GM12865 (cell line): Measurements from ENCODE around the gene CA10.

Experiments used
- DNase-seq: peaks from one replicate; pipeline ENCODE4 v3.0.0; 2010; ENCODE audit warnings: low read depth
- H3K4me3 ChIP-seq: 2 replicates; pipeline ENCODE4 v1.5.1; 2011; ENCODE audit warnings: mild to moderate bottlenecking, low read depth, low read length, control low read depth
- TF ChIP-seq, protein P1 (sequence below): IDR thresholded peaks from 2 replicates; pipeline ENCODE4 v1.5.1; 2011; ENCODE audit warnings: low read length, control low read depth, low read depth, inconsistent platforms; ENCODE audit not compliant: insufficient read depth; ENCODE audit errors: missing control alignments

Gene CA10

DNA sequence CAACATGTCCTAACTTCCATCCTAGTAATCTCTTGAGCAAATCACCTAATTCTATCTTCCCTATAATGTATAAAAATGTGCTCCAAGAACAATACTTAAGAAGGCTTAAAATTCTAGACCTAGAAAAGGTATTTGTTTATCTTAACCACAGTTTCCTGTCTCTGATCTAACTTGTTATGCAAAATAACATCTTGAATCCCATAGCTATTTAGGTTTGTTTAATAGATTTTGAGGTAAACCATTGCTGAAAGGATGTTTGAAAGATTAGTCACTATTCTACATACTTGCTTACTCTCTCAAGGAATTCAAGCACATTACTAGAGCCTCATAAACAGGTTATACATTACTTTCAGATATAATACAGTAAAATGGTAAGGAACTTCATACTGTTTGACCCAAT lies 13.0 kb downstream of the CA10 start:
- TF ChIP-seq, protein P1, sequence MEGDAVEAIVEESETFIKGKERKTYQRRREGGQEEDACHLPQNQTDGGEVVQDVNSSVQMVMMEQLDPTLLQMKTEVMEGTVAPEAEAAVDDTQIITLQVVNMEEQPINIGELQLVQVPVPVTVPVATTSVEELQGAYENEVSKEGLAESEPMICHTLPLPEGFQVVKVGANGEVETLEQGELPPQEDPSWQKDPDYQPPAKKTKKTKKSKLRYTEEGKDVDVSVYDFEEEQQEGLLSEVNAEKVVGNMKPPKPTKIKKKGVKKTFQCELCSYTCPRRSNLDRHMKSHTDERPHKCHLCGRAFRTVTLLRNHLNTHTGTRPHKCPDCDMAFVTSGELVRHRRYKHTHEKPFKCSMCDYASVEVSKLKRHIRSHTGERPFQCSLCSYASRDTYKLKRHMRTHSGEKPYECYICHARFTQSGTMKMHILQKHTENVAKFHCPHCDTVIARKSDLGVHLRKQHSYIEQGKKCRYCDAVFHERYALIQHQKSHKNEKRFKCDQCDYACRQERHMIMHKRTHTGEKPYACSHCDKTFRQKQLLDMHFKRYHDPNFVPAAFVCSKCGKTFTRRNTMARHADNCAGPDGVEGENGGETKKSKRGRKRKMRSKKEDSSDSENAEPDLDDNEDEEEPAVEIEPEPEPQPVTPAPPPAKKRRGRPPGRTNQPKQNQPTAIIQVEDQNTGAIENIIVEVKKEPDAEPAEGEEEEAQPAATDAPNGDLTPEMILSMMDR = no peak
- DNase-seq = no peak
- no peak overlapping the region for H3K4me3 ChIP-seq

DNA sequence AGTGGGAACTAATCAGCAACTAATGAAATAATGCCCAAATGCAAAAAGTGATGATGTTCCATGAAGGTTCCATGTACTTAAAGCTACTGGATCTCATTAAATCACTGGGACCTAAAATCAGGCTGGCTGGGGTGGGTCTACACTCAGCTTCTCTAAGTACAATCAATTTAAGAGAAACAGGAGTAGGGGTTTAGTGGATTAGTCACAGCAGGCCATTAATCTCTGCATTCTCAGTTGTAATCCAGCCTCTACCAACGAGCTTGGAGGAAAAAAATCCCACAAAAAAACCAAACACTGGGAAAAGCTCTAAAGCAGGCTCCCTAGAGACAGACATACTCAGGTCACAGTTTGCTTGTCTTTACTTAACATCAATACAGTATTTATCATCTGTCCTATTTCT lies 15.0 kb downstream of the CA10 start:
- TF ChIP-seq, protein P1 = no peak
- DNase-seq = no peak
- H3K4me3 ChIP-seq = no peak overlapping the region

DNA sequence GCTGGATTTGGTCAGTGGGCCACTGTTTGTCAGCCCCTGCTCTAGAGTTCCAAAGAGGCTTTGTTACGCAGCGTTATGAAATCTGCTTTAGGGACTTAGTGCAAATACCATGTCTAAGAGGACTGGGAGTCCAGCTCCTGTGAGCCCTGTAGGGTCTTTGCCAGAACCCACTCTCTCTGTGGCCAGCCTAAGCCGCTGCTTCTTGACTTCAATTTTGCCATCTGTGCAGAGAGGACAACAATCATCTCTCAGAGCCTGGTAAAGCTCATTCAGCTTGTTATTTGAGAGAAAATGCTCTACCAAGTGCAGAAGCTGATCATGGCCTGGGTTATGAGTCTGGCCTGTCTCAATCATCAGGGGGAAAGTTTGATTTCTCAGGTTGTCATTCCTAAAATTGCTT lies 17.9 kb downstream of the CA10 start:
- no peak overlapping the region for H3K4me3 ChIP-seq
- TF ChIP-seq, protein P1 = no peak
- DNase-seq = no peak

DNA sequence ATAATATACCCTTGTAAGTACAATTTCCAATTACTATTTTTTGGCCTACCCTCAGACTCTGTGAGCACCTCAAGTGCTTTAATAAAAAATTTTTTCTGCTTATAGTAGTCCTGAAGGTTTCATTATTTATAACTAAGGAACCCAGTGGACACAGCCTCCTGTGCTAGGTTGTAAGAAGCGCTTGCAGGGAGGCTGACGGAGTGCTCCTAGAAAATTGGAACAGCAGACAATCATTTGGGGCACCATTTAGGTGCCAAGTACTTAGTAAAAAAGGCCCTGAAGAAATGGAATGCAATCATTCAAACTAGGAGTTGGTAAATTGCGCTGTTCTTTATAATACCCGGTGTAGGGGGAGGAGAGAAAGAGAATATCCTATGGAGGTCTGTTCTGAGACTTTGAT lies 19.8 kb downstream of the CA10 start:
- DNase-seq = no peak
- TF ChIP-seq, protein P1 = no peak
- H3K4me3 ChIP-seq = no peak overlapping the region

DNA sequence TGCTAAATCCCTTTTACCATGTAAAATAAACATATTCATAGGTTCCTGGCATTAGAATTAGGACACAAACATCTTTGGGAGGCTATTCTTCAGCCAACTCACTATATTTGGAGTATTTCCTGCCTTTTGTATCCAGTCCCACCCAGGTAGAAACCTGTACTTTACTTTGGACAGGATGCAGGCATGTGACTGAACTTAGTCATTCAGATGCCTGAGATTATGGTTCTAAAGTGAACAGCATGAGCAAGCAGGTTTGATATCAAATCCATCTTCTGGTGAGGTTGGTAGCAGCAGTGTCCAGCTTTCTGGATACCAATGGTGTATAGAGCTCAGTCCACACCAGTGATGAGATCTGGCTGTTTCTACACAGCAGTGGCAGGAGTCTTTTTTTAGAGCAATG lies 20.2 kb downstream of the CA10 start:
- TF ChIP-seq, protein P1 = no peak
- no peak for DNase-seq
- no peak overlapping the region for H3K4me3 ChIP-seq

DNA sequence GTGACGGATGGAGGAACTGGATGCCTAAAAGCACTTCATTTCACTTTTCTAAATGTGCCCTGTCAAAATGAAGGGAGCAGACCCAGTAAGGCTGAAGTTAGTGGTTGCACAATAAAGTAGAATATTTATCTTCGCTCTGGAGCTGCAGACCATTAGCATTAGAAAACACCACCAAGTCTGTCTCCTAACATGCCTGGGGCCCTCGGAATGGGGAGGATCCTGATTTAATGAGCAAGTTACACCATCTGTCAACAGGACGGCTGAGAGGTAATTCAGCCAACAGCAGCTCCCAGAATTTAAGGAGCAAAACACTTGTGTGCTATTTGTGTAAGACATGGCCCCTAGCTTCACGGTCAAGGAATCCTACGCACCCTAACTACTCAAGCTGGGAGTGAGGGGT lies 22.3 kb downstream of the CA10 start:
- TF ChIP-seq, protein P1 = no peak
- no peak for DNase-seq
- H3K4me3 ChIP-seq = no peak overlapping the region

DNA sequence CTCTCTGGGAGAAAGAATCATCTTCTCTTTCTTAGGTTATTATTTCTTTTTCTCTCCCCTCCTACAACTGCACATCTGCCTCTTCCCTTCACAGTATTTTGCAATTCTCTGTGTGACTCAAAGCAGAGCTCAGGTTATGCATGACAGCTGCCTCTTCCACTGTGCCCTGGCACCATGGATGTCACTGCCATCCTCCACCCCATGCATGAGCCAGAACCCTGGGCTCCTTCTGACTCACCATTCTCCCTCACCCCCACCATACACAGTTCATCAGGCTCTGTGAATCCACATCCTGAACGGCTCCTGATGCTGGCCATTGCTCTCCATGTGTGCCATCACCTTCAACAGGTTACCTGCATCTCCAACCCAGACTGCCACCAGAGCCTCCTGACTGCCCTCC lies 23.9 kb downstream of the CA10 start:
- TF ChIP-seq, protein P1 = no peak
- no peak overlapping the region for H3K4me3 ChIP-seq
- DNase-seq = no peak
